ENCODE data around the gene ZC3H4.
"Not testable (repeated sequence)": the region's sequence is repeated elsewhere in the genome, so short reads cannot be mapped to it uniquely, and the experiment has no call there.

The ZC3H4 gene

DNA sequence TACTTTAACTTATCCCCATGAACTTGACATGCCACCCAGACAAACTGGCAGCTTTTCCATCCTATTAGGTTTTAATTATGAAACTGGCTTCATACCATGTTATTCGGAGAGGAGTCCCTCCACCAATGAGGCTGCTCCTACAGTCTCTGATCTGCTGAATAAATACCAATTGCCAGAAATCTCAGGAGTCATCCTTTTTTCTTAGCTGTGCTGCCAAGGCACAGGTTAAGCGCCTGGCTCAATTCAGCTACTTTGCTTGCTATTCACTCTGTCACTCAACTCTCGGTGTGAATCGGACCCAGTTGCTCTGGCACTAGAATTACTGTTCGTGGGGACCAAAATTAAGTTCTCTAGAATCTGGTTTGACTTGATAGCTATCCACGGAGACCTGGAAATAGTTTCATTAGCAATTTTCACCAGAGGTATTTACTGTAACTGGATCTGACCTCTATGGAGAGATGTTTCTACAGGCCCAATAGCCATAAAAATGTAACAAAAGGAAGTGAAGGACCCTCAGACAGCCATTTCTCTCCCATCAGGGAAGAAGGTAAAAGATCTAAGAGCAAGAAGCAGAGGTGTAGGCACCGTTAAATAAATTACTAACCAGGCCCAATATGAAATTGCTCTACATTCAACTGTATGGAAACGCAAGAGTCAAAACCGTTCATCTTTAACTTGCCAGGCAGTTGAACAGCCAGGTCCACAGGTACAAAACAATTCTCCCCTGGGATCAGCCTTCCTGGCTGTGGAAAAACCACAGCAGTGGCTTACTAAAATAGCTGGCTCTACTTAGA lies 5.4 kb downstream of the ZC3H4 start:
- no peak for DNase-seq (ENCODE audit: low read depth in 2 of 2, low spot score in 1 of 2)

DNA sequence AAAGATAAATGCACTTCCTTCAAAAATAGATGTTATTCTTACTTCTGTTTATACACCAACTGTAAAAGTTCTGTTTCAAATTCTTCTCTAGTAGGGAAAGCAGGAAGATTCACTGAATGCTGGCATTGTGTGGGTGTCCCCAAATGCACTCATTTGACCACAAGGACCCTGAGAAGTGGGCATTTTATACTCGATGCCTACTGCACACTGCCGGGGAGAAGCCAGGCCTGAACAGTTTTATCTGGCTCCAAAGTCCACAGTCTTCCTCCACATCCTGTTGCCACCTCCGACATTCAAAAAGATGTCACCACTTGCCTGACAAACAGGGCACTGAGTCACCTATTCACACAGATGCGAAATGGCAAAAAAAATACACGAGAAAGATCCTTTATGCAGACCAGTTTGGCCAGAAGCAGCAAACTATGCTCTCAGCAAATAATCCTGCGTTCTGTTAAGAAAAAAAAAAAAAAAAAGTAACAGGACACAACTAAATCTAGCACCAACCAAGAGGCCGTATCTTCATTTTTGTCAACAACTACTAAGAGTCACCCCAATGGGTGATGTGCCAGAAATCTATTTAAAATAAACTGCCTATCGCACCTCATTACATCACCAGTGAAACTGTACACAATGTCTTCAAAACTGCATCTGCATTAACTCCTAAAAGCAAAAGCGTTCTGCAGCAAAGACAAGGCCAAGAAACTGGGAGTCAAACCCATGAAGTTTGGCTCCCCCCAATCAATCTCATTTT lies 6.2 kb downstream of the ZC3H4 start:
- no peak for DNase-seq (ENCODE audit: low read depth in 2 of 2, low spot score in 1 of 2)

DNA sequence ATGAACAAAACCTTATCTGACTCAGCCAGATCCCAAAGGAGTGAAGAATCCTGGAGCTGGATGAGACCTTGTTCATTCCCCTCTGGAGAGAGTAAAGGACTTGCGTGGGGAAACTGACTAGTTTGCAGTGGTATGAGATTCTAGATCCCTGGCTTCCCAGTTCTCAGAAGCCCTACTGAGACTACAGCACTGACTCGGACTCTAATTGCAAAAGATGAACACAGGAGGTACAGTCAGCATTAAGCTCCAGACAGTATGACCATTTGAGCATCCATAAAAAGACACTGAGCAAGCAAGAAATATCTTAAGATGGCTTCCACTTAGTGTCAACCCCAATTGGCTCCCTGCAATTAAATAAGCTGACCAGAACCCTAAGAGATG lies 6.8 kb downstream of the ZC3H4 start:
- no peak for DNase-seq (ENCODE audit: low read depth in 2 of 2, low spot score in 1 of 2)

DNA sequence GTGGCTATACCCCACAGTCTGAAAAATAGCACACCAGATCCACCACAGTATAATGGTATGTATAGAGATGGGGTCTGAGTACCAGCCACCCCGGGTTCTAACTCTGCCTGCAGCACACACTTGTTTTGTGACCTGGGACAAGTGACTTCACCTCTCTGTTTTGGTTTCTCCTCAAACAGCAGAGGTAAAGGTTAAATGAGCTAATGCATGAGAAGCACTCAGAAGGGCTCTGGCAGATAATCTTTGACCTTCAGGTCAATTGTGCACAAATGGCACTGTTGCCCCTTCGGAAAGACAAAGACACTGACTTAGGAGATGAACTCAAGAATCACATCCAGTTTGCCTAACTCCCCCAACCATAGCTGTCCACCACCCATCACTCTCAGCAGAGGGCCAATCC lies 7.7 kb downstream of the ZC3H4 start:
- no peak for DNase-seq (ENCODE audit: low read depth in 2 of 2, low spot score in 1 of 2)

GRCh38 chr19:47104680-47105079 lies 8.9 kb downstream of the ZC3H4 start:
- no peak for DNase-seq (ENCODE audit: low read depth in 2 of 2, low spot score in 1 of 2)

DNA sequence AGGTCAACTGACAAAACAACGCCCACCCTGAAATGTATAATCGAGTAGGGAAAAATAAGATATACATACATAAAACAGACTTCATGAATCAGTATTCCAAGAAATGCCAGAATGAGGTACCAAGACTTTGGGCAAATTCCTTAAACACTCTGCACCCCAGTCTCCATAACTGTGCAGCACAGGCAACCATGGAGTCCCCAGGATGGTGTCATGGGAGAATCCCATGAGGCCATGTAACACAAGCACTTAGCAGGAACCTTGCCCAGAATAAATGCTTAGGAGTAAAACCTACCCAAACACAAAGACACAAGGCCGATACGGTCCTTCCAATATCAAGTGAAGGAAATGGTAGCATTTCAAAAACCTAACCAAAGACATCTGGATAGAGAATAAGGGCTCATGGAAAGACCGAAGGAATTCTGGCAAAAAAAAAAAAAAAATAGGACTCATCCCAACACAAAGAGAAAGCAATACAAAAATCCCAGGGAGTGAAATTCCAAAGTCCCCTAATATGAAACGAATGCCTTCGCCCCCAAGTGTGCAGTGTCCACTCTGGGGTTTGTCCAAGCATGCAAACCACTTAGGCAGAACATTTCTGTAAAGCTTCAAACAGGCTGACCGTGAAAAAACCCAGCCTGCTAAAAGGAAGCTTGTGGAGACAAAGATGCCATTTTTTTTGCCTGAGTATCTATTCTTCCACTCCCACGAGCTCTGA lies 11.1 kb downstream of the ZC3H4 start:
- no peak for DNase-seq (ENCODE audit: low read depth in 2 of 2, low spot score in 1 of 2)

DNA sequence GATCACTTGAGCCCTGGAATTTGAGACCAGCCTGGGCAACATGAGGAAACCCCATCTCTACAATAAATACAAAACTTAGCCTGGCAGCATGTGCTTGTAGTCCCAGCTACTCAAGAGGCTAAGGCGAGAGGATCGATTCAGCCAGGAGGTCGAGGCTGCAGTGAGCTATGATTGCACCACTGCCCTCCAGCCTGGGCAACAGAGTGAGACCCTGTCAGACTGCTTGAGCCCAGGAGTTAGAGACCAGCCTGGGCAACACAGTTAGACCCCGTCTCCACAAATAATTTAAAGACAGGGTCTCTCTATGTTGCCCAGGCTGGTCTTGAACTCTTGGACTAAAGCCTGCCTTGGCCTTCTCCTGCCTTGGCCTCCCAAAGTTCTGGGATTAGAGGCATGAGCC lies 12.5 kb downstream of the ZC3H4 start:
- DNase-seq (ENCODE audit: low read depth in 2 of 2, low spot score in 1 of 2) = not testable (repeated sequence)

- DNase-seq (ENCODE audit: low read depth in 2 of 2, low spot score in 1 of 2) = no peak
Measured at GRCh38 chr19:47100290-47100689, 13.3 kb downstream of the ZC3H4 start.

DNA sequence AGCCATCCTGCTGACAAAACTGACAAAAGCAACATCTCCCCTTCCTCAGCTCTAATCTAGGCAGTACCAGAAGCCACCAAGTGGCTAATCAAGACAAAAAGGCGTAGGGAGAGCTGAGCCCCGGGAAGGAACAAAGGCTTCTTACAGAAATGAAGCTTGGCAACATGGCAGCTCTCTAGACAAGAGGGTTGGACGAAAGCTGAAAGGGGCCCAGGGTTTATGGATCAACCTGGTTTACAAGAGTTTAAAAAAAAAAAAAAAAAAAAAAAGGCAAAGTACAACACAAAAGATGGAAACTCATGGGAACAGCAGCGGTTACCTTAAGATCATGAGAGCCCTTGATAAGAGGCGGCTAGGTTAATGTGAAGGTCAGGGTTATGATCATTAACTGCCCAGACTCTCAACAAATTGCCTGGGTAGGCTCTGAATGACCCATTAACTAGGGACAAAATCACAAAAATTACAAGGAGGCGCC lies 14.0 kb downstream of the ZC3H4 start:
- no peak for DNase-seq (ENCODE audit: low read depth in 2 of 2, low spot score in 1 of 2)

DNA sequence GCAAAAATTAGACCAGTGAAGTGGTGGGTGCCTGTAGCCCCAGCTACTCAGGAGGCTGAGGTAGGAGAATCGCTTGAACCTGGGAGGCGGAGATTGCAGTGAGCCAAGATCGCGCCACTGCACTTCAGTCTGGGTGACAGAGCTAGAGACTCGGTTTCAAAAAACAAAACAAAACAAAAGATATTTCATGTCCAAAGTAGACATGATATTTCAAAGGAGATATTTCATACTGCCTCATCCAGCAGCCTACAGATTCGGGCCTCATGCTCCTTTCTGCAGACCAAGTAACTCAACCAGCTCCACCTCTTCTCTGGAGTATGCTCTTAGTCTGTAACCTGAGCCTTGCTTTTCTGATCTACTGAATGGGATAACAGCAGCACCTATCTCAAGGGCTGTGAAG lies 15.0 kb downstream of the ZC3H4 start:
- DNase-seq (ENCODE audit: low read depth in 2 of 2, low spot score in 1 of 2) = no peak

DNA sequence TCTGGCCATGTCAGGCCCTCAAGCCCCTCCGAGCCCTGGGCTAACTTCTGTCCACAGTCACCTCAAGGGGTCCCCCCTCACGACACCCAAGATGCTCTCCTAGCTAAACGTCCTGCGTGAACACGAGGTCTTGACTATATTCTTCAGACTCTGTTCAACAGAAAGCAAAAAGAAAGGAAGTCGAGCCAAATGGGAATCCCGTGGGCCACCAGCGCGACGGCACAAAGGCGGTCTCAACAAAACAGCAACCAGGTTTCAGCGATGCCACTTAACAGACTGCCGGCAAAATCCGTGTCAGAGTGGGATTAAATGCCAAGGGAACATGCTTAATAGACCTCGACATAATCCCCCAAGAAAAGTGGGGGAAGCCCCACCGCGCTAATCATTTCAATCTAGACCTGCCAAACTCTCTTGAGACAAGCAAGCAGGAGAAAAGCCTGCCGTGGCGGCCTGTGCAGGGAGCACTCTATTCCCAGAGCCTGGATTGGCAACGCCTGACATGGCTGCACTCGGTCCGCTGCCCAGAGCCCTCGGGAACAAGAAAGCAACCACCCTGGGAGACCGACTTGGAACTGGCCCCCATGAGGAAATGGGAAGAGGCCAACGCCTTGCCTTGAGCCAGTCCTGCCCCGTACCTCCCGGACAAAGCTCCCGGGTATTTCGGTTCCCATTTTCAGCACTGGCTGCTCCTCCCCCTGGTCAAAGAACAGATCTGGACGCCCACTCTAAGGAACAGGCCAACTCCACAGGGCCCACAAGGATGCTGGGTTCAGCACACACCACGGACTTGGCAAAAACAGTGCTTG lies 16.0 kb downstream of the ZC3H4 start:
- DNase-seq (ENCODE audit: low read depth in 2 of 2, low spot score in 1 of 2) = no peak

GRCh38 chr19:47096721-47097120 lies 16.9 kb downstream of the ZC3H4 start:
- DNase-seq (ENCODE audit: low read depth in 2 of 2, low spot score in 1 of 2) = no peak

DNA sequence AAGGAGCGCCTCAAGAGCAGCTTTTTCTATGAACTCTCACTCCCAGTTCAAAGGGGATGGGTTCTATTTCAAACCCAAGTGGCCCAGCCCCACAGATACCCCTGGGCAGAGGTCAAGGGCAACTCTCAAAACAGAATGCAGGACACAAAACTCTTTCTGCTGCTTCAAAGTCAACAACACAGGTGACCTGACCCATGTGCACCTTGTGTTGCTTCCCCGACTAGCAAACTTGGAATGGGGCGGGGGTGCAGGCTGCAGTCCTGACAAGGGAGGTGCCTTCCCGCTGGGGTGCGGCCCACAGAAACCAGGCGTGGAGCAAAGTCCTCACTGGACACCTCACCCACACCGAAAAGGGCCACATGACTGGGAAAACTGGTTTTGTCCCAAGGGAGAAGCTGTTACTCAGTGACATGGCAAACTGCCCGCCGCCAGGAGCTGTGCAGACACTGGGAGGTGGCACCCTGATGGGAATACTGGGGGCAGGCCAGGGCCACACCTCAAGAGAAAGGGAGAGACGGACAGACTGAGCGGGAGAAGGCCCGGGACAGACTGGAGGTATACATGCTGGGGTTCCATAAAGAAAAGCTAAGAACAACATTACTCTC lies 17.4 kb downstream of the ZC3H4 start:
- DNase-seq (ENCODE audit: low read depth in 2 of 2, low spot score in 1 of 2) = no peak

GRCh38 chr19:47095476-47096099 lies 18.0 kb downstream of the ZC3H4 start:
- DNase-seq (ENCODE audit: low read depth in 2 of 2, low spot score in 1 of 2) = no peak

GRCh38 chr19:47094557-47095475 lies 18.8 kb downstream of the ZC3H4 start:
- no peak for DNase-seq (ENCODE audit: low read depth in 2 of 2, low spot score in 1 of 2)

DNA sequence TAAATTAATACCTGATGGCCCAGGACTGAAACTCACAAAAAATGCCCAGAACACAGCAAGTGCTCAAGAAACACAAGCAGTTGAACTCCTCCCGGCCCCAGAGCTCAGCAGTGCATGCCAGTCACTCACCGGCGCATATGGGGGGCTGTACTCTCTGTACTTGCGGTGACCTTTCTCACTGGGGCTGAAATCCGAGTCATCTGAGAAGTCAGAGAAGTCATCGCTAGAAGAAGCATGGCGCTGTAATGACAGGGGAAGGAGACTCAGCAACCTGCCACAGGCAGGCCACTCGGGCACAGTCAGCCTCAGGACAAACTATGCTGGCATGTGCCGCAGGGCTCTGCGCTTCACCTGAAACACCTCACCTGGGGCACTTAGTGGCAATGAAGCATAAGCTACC lies 19.7 kb downstream of the ZC3H4 start:
- no peak for DNase-seq (ENCODE audit: low read depth in 2 of 2, low spot score in 1 of 2)

DNA sequence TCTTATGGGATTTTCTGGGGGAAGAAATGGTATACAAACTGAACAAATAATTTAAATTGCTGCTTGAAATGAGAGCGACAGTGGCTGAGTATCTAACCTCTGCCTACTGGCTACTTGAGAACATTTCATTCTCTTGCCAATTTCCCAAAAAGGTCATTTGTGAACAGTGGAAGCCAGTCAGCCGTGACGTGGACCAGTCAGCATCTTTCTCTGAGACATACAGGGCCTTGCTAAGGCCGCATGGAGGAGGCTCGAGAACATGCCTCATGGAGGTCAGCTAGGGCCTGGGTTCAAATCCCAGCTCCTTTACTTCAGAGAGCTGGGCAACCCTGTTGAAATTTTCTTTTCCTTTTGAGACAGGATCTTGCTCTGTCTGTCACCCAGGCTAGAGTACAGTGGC lies 20.3 kb downstream of the ZC3H4 start:
- no peak for DNase-seq (ENCODE audit: low read depth in 2 of 2, low spot score in 1 of 2)

DNA sequence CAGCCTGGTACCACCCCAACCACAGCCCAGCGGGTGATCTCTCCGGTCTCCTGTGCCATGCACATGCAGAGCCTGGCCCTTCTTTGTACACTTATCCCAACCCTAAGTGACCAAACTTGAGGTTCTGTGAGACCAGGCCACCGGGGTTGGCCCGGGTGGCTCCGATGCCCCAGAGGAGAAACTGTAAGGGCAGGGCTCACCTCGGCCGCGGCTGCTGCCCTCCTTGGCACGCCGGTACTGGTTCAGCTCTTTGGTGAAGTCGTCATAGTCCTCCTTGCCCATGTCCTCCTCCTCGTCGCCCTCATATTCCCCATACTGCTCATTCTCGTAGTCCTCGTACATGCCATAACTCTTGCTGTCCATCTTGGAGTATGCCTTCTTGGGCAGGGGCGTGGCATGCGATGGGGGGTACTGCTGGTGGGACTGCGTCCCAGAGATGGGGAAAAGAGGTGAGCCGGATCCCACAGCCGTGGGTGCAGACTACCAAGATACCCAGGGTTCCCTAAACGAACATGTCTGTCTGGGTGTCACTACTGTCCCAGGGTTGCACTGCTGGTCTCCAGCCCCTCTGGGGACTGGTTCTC lies 23.7 kb downstream of the ZC3H4 start:
- no peak for DNase-seq (ENCODE audit: low read depth in 2 of 2, low spot score in 1 of 2)

- DNase-seq (ENCODE audit: low read depth in 2 of 2, low spot score in 1 of 2) = no peak
Measured at GRCh38 chr19:47086280-47086679, 27.3 kb downstream of the ZC3H4 start.
